ENCODE measurements around the gene RHBDL1.
"Not testable (repeated sequence)": the region's sequence is repeated elsewhere in the genome, so short reads cannot be mapped to it uniquely, and the experiment has no call there.

The RHBDL1 gene

GRCh38 chr16:712740-713250, 37.3 kb downstream of the RHBDL1 start:
- not testable (repeated sequence) for H3K4me3 ChIP-seq (ENCODE audit: low read depth, low read length)
- DNase-seq (ENCODE audit: low read depth) = peak; percentile 56
- TF ChIP-seq CTCF (IDR thresholded peaks at IDR 0.05; ENCODE audit: low read depth, low read length) = peak; percentile 15

- TF ChIP-seq CTCF (IDR thresholded peaks at IDR 0.05; ENCODE audit: low read depth, low read length) (no peak), MAX (IDR thresholded peaks at IDR 0.05; ENCODE audit: low read depth, low read length) (no peak), POLR2A (IDR thresholded peaks at IDR 0.05; ENCODE audit: extremely low read depth, insufficient read length) (no peak), MYC (IDR thresholded peaks at IDR 0.05; ENCODE audit: low read depth, low read length) (no peak)
- DNase-seq (ENCODE audit: low read depth) = no peak
- no peak overlapping the region for H3K4me3 ChIP-seq (ENCODE audit: low read depth, low read length)
These were observed 38.6 kb downstream of the RHBDL1 start for GRCh38 chr16:714079-714478.

GRCh38 chr16:714558-715476, 39.3 kb downstream of the RHBDL1 start, which contains the start of gene METRN:
METRN (plus strand) TSS chr16:715118; CDS start chr16:715290, 172 bp downstream.
- H3K4me3 ChIP-seq (ENCODE audit: low read depth, low read length) = no peak within 1 kb of the TSS
- no peak for TF ChIP-seq CTCF (IDR thresholded peaks at IDR 0.05; ENCODE audit: low read depth, low read length)
- TF ChIP-seq MYC (IDR thresholded peaks at IDR 0.05; ENCODE audit: low read depth, low read length) = no peak
- TF ChIP-seq POLR2A (IDR thresholded peaks at IDR 0.05; ENCODE audit: extremely low read depth, insufficient read length) = no peak
- TF ChIP-seq MAX (IDR thresholded peaks at IDR 0.05; ENCODE audit: low read depth, low read length) = no peak
- DNase-seq (ENCODE audit: low read depth) = peak; percentile 84

- DNase-seq (ENCODE audit: low read depth) = peak; percentile 51
- H3K4me3 ChIP-seq (ENCODE audit: low read depth, low read length) = no peak overlapping the region
- TF ChIP-seq MYC (IDR thresholded peaks at IDR 0.05; ENCODE audit: low read depth, low read length) (peak; percentile 55; the same call in 1 of the 2 replicates), POLR2A (IDR thresholded peaks at IDR 0.05; ENCODE audit: extremely low read depth, insufficient read length) (no peak), CTCF (IDR thresholded peaks at IDR 0.05; ENCODE audit: low read depth, low read length) (no peak), MAX (IDR thresholded peaks at IDR 0.05; ENCODE audit: low read depth, low read length) (peak; percentile 56; the same call in 1 of the 2 replicates)
These were observed 40.2 kb downstream of the RHBDL1 start for GRCh38 chr16:715477-716199.

GRCh38 chr16:716200-716568, 40.7 kb downstream of the RHBDL1 start:
- DNase-seq (ENCODE audit: low read depth) = no peak
- TF ChIP-seq CTCF (IDR thresholded peaks at IDR 0.05; ENCODE audit: low read depth, low read length) (no peak), MAX (IDR thresholded peaks at IDR 0.05; ENCODE audit: low read depth, low read length) (no peak), MYC (IDR thresholded peaks at IDR 0.05; ENCODE audit: low read depth, low read length) (no peak), POLR2A (IDR thresholded peaks at IDR 0.05; ENCODE audit: extremely low read depth, insufficient read length) (no peak)
- no peak overlapping the region for H3K4me3 ChIP-seq (ENCODE audit: low read depth, low read length)
